HK-2 (cell line): ENCODE results near the gene SAMM50.
A peak's percentile ranks its signal among the peaks of the same experiment; 100 is the strongest.

ENCODE experiments used
- DNase-seq: peaks from one replicate; pipeline ENCODE4 v3.0.0-alpha.2; 2018; ENCODE audit not compliant: unreplicated experiment

SAMM50 gene

GRCh38 chr22:44029069-44029468, 73.8 kb downstream of the SAMM50 start:
- no peak for DNase-seq

DNA sequence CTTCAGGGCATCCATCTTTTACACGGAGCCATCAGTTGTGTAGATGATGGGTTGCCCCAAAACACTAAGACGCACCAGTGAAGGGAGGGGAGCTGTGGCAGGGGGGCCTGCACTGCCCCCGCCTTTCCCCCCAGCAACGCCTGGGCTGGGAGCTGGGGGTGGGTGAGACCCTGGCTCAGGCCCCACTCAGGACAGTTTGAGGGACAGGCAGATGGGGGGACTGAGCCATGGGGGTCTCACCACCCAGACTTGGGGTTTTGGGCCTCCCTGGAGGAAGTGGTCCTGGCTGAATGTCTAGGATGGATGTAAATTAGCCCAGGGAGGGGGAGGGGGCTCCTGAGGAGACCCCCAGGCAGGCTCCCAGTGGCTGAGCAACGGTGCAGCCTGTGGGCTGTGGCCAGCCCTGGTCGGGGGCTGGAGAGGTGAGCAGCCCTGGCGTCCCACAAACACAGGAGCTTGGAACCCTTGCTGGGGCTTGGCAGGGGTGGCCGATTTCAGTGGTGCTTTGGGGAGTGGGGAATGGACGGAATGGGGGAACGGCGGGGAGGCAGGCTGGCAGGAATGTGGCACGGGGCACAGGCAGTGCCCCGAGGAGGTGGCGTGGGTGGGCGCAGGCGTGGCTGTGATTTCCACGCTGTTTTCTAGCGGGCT, 74.9 kb downstream of the SAMM50 start:
- no peak for DNase-seq

DNA sequence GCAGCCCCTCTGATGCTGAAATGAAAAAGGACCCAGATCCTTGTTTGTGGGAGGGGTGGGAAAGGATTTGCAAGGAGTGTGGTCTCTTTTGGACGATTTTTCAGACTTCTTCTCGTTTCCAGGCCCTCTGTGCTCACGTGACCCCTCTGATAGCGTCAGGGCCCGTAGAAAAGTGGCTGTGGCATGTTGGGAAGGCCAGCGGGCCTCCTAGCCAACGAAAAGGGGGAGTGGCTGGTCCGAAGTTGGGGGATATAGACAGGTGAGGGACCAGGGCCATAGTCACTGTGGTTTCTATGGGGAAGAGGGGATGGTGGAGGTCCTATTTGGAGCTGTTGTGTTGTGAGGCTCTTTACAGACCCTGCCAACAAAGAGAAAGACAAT, 75.5 kb downstream of the SAMM50 start:
- no peak for DNase-seq

DNA sequence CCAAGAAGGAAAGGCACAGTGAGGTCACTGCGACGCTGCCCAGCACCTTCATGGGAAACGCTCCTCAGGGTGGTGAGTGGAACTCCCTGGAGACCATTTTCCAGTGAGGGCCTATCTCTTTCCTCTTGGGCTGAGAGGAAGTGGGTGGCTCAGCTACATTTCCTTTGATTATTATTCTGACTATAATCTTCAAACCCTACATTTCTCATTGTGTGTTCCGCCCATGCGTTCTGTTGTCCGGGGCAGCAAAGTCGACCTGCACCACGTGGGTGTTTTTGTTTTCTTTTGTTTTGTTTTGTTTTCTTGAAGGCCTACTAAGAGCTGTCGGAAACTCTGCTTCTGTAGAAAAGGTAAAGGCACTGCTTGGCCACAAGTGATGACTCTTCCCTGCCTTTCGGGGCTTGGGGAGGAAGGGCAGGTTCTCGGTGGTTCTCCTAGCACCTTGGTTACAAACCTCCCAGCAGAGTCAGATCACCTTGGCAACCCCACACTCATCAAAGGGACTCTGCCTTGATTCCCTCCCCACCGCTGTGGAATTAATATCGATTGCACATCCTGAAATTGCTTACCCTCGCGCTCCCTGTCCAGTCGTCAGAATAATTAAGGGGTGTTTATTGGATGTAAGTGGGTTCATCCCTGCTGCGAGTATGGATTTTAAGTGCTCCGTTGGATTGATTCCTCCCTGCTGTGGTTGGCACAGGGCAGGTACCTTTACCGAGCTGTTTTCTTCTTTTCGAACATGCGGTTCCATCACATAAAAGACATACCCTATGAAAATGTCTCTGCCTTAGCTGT, 76.1 kb downstream of the SAMM50 start:
- DNase-seq, result no peak

DNA sequence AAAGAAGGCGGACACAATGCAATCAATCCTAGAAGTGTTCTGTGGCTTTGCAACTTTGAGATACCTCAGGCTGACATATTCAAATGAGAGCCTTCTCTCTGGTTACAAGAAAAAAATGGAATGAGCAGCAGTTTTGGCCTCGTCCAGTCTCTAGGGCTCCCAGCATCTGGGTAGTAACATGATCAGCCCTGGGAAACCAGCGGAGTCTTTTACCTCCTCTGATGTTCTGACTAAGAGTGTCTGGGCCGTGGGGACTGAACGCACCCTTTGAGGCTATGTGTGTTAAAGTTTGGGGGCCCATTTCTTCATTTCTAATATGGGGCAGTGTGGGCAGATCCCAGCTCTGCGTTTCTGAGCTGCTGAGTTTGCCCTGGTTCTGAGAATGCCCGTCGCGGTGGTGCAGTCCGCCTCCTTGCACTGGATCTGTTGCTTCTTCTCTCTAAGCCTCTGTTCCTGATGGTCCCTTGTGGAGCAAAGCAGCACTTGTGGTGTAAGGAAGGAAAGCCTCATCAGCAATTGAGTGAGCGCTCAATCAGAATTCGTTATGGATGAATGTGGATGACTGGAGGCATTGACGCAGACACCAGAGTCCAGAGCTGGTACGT, 77.0 kb downstream of the SAMM50 start:
- no peak for DNase-seq

DNA sequence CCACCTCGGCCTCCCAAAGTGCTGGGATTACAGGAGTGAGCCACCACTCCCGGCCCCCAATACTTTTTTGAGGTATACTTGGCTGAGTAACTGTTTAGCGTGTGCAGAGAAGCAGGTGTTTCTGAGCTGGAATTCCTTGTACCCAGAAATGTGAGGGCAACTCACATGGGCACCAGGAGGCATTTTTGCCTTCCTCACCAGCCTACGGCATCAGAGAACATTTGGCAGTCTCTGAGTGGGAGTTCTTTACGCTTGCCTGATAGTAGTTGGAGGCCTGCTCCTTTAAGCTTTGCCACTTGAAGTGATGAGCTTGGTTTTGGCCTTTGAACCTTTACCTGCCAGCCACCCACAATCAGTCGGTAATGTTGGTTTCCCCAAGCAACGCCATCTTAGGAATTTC, 78.0 kb downstream of the SAMM50 start:
- no peak for DNase-seq

- DNase-seq, result no peak
Observed at GRCh38 chr22:44033694-44034093, 78.5 kb downstream of the SAMM50 start.

DNA sequence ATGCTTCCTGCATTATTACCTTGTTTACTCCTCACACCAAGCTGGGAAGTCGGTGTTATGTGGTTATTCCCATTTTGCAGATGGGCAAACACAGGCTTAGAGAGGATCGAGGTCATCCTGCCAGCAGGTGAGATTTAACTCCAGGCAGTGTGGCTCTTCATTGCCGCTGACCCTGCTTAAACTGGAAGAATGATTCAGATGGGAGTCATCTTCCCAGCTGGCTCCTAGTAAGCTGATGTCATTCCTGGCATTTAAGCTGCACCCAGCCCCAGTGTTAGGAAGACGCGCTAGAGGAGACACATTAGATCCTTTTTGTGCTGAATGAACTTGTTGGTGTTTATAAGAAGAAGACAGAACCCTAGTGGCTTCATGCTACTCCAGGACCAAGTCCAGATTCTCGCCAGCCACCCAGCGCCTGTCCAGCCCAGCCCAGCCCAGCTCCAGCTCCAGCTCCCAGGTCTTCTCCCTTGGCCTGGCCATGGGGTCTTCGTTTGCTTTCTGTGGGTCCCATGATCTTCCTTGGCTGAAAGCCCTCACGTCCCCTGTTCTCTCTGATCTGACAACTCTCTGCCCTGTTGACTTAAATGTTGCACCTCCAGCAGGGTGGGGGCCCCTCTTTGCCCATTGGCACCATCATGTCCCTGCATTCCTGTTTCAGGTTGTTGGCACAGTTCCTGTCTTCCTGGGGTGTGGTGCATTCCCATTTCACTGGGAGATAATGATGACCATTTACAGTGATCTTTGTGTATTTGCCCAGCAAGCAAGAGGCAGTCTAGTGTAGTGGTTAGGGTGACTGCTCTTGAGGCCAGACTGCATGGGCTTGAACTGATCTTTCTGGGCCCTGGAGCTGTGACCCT, 82.5 kb downstream of the SAMM50 start:
- peak; percentile 56 for DNase-seq

- no peak for DNase-seq
Observed at GRCh38 chr22:44039566-44040171, 84.4 kb downstream of the SAMM50 start.

- no peak for DNase-seq
Observed at GRCh38 chr22:44042249-44043218, 87.3 kb downstream of the SAMM50 start.

DNA sequence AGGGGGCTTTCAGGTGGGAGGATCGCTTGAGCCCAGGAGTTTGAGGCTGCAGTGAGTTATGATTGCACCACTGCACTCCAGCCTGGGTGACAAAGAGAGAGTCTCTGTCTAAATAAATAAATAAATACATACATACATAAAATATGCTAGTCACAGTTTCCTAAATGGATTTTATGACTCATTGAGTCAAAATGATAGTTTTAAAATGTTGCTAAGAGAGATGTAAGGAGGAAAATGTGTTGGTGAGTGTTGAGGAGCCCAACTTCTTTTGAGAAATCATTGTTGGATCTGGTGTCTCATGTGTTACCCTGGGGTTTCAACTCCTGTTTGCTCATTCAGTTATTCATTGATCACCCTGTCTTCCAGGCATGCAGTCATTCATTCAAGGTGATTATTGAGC, 89.9 kb downstream of the SAMM50 start:
- DNase-seq, result no peak
